Glutamatergic neuron (in vitro differentiated cells): ENCODE measurements around the gene RIN2. TPM values are rescaled to one million over a fixed set of nuclear protein-coding genes. Genes with fewer than 3 reads are reported as not detected.

Experiments
- DNase-seq: peaks from one replicate; pipeline ENCODE4 v3.0.0; 2022
- H3K27ac Mint-ChIP-seq: one replicate; pipeline ENCODE4 v1.8.0; 2020; ENCODE audit warnings: mild to moderate bottlenecking, mixed read lengths, inconsistent platforms; ENCODE audit not compliant: unreplicated experiment
- H3K27me3 Mint-ChIP-seq: one replicate; pipeline ENCODE4 v1.8.0; 2020; ENCODE audit warnings: mild to moderate bottlenecking, moderate library complexity, mixed read lengths, inconsistent platforms; ENCODE audit not compliant: unreplicated experiment
- H3K36me3 Mint-ChIP-seq: one replicate; pipeline ENCODE4 v1.8.0; 2020; ENCODE audit warnings: mild to moderate bottlenecking, mixed read lengths, inconsistent platforms; ENCODE audit not compliant: unreplicated experiment
- H3K4me1 Mint-ChIP-seq: one replicate; pipeline ENCODE4 v1.8.0; 2020; ENCODE audit warnings: mild to moderate bottlenecking, low read depth, mixed read lengths, inconsistent platforms; ENCODE audit not compliant: unreplicated experiment
- H3K4me3 Mint-ChIP-seq: one replicate; pipeline ENCODE4 v1.8.0; 2020; ENCODE audit warnings: mild to moderate bottlenecking, mixed read lengths, inconsistent platforms; ENCODE audit not compliant: unreplicated experiment
- H3K9me3 Mint-ChIP-seq: one replicate; pipeline ENCODE4 v1.8.0; 2020; ENCODE audit warnings: mild to moderate bottlenecking, moderate library complexity, mixed read lengths, inconsistent platforms; ENCODE audit not compliant: unreplicated experiment
- CTCF ChIP-seq: fragments of 200-600 bp; sonication (generic); IDR thresholded peaks from one replicate; pipeline ENCODE4 v1.5.0; 2021; ENCODE audit not compliant: partially characterized antibody, unreplicated experiment
- total RNA-seq: library from RNA; stranded (reverse); fragmentation: NEBNext Ultra II Directional; extraction: Animal tissue kit (Norgen Biotek cat#: 25700); gene quantifications from one replicate; pipeline ENCODE4 v1.2.1, GENCODE V29; 2021; ENCODE audit not compliant: unreplicated experiment

The RIN2 gene
- total RNA-seq, 1 donor from 2014 or later: 108 TPM

- Mint-ChIP-seq H3K36me3 (no peaks in the 10 kb centered on the region), H3K4me3 (peak overlapping the region; percentile 91), H3K4me1 (peaks cover 32% of the 10 kb centered on the region), H3K9me3 (peaks cover 8% of the 10 kb centered on the region), H3K27me3 (peaks cover 9% of the 10 kb centered on the region), H3K27ac (peak overlapping the region; percentile 97)
- TF ChIP-seq CTCF: no peak
- no peak for DNase-seq
Observed at GRCh38 chr20:19756761-19757486, 1.1 kb upstream of the RIN2 start.

- peak; percentile 97 for DNase-seq
- Mint-ChIP-seq H3K36me3 (peaks cover 5% of the 10 kb centered on the region), H3K4me3 (peak overlapping the region; percentile 91), H3K4me1 (peaks cover 37% of the 10 kb centered on the region), H3K9me3 (peaks cover 8% of the 10 kb centered on the region), H3K27ac (peak overlapping the region; percentile 96), H3K27me3 (peaks cover 8% of the 10 kb centered on the region)
- no peak for TF ChIP-seq CTCF
Observed at GRCh38 chr20:19757487-19758132, 448 bp upstream of the RIN2 start.

- peak overlapping the region; percentile 90 for H3K4me3 Mint-ChIP-seq
- peak overlapping the region; percentile 98 for H3K27ac Mint-ChIP-seq
- TF ChIP-seq CTCF: no peak
- H3K4me1 Mint-ChIP-seq: peaks cover 41% of the 10 kb centered on the region
- peak; percentile 84 for DNase-seq
- H3K27me3 Mint-ChIP-seq: peaks cover 8% of the 10 kb centered on the region
- peaks cover 8% of the 10 kb centered on the region for H3K9me3 Mint-ChIP-seq
- H3K36me3 Mint-ChIP-seq: peaks cover 5% of the 10 kb centered on the region
Observed at GRCh38 chr20:19758501-19759331, 658 bp downstream of the RIN2 start.

GRCh38 chr20:19760371-19760721 lies 2.3 kb downstream of the RIN2 start:
- H3K9me3 Mint-ChIP-seq: peaks cover 12% of the 10 kb centered on the region
- no peak for TF ChIP-seq CTCF
- no peak overlapping the region for H3K27ac Mint-ChIP-seq
- no peak for DNase-seq
- peak overlapping the region; percentile 31 for H3K4me3 Mint-ChIP-seq
- peaks cover 52% of the 10 kb centered on the region for H3K4me1 Mint-ChIP-seq
- peaks cover 8% of the 10 kb centered on the region for H3K27me3 Mint-ChIP-seq
- H3K36me3 Mint-ChIP-seq: peaks cover 5% of the 10 kb centered on the region
